SH-SY5Y (cell line): ENCODE measurements around the gene AFF3.

Experiments used
- GATA2 ChIP-seq: IDR thresholded peaks from 2 replicates; pipeline ENCODE4 v1.6.1; 2011; ENCODE audit warnings: mild to moderate bottlenecking, low read depth, low read length
- GATA3 ChIP-seq: IDR thresholded peaks from 2 replicates; pipeline ENCODE4 v1.6.1; 2011; ENCODE audit warnings: low read depth, mild to moderate bottlenecking, low read length, moderate library complexity

AFF3 gene

DNA sequence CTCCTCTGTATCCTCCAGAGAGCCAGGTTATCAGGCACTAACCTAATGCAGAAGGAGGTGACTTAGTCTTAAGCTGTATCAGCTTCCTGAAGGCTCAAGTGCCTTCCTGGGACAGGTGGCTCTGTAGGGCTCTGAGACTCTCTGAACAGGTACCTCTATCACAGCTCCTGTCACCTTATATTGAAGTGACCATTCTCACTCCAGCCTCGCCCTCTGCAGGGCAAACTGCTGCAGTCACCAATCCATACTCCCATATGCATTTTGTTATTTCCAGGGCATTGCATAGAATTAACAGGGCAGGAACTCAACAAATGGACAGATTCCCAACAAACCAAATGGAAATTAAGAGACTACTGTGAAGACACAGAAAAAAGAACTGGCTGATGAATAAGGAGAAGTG lies 449.6 kb downstream of the AFF3 start:
- TF ChIP-seq GATA3, result no peak

- no peak for TF ChIP-seq GATA2
- no peak for TF ChIP-seq GATA3
Measured at GRCh38 chr2:99691926-99692325, 450.5 kb downstream of the AFF3 start.

- TF ChIP-seq GATA2 (no peak), GATA3 (no peak)
Measured at GRCh38 chr2:99689145-99689742, 453.1 kb downstream of the AFF3 start.

GRCh38 chr2:99688699-99689098 lies 453.7 kb downstream of the AFF3 start:
- TF ChIP-seq GATA3, result no peak

- no peak for TF ChIP-seq GATA3
- no peak for TF ChIP-seq GATA2
Measured at GRCh38 chr2:99682275-99683060, 459.9 kb downstream of the AFF3 start.

DNA sequence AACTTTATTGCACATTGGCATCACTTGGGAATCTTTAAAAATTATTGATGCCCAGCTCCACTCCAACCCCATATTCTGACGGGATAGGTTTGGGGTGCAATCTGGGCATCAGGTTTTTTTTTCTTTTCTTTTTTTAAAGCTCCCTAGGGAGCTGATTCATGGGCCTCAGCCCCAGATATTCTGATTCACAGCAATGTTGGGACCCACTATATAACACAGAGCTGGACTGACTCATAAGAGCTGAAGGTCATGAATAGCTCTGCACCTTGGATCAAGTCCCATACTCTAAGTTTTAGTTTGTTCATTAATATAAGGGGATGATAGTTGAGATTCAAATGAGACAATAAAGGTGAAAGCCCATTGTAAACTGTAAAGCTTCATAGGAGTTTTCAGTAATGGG lies 461.4 kb downstream of the AFF3 start:
- TF ChIP-seq GATA2 (no peak), GATA3 (no peak)

- no peak for TF ChIP-seq GATA2
Measured at GRCh38 chr2:99679518-99679917, 462.9 kb downstream of the AFF3 start.

DNA sequence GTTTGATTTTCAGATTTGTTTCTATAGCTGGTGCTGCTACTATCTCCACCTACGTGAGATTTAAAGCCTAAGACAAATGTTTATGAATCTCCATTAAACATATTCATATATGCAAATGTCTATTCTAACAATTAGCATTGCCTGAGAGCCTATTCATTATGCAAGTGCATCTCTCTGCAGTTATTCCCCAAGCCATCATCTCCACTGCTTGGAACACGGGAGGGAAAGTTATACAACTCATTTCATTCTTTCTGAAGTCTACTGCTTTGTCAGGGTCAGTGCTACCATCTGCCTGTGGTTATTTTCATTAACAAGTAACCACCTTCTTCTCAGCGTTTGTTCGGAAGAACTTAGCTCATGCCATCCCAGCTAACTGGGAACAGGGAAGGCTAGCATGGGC lies 463.8 kb downstream of the AFF3 start:
- TF ChIP-seq GATA3 (no peak), GATA2 (no peak)

- TF ChIP-seq GATA2 (no peak), GATA3 (no peak)
Measured at GRCh38 chr2:99677814-99678213, 464.6 kb downstream of the AFF3 start.

DNA sequence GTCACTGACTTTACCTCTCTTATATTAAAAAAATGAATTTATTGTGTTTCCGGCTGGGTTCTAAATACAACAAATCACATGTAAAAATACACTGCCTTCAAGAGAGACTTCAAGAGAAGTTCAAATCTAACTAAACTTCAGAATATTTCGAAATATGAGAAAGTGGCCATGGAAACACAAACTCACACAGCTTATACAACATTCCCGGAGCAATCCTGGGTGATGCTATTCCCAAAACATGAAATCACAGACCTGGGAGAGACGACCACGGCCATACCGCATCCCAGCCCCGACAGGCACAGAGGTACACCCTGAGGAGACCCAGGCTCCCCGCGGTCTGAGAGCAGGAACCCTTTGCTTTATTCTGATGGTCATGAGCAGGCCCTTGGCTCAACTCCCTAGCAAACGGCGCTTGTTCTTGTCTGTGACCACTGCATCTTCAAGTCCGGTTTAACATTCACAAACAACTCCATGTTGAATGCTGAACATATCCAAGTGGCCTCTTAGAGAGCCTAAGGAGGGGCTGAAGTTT lies 467.2 kb downstream of the AFF3 start:
- no peak for TF ChIP-seq GATA2
- no peak for TF ChIP-seq GATA3

DNA sequence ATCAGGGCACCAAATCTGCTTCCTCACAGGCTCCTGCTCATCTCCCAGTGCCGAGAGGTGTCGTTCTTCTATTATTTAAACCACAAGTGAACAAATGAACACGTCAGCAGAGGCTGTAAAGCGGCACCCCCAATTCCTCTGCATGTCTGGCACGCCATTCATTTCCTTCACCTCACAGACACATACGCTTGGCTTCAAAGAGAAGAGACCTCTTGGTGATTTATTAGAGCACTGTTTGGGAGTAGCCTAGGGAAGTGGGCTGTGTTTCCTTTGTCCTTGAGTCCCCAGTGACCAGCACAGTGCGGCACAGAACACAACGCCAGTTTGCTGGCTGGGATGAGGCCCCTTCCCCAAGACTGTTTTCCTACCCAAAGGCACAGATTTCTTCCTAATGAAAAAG lies 468.3 kb downstream of the AFF3 start:
- no peak for TF ChIP-seq GATA3
- no peak for TF ChIP-seq GATA2

- TF ChIP-seq GATA2 (no peak), GATA3 (no peak)
Measured at GRCh38 chr2:99672766-99673350, 469.5 kb downstream of the AFF3 start.

- peak; percentile 49 for TF ChIP-seq GATA2
- no peak for TF ChIP-seq GATA3
Measured at GRCh38 chr2:99670768-99671734, 471.3 kb downstream of the AFF3 start.

DNA sequence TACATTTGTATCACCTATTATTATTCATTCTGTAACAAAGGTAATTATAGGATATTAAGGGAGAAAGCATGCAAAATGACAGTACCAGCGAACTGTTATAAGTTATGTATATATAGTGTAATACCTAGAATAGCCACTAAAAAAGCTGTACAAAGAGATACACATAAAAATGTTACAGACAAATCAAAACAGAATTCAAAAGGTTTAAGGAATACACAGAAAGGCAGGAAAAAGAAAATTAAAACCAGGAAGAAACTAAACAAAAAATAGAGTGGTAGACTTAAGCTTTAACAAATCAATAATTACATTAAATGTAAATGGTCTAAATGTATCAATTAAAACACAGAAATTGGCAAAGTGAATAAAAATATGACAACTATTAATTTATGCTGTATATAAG lies 476.1 kb downstream of the AFF3 start:
- TF ChIP-seq GATA3 (no peak), GATA2 (no peak)
